HG03520 (cell line): ENCODE results near the gene CACNG7.

Experiments used
- ATAC-seq: cut with Tn5 transposase; IDR thresholded peaks from one replicate; pipeline ENCODE4 v1.9.1; 2021; ENCODE audit warnings: mild to moderate bottlenecking, moderate library complexity; ENCODE audit not compliant: unreplicated experiment

CACNG7 gene

GRCh38 chr19:53878776-53879139 is 30.3 kb upstream of the CACNG7 start:
- ATAC-seq = no peak

DNA sequence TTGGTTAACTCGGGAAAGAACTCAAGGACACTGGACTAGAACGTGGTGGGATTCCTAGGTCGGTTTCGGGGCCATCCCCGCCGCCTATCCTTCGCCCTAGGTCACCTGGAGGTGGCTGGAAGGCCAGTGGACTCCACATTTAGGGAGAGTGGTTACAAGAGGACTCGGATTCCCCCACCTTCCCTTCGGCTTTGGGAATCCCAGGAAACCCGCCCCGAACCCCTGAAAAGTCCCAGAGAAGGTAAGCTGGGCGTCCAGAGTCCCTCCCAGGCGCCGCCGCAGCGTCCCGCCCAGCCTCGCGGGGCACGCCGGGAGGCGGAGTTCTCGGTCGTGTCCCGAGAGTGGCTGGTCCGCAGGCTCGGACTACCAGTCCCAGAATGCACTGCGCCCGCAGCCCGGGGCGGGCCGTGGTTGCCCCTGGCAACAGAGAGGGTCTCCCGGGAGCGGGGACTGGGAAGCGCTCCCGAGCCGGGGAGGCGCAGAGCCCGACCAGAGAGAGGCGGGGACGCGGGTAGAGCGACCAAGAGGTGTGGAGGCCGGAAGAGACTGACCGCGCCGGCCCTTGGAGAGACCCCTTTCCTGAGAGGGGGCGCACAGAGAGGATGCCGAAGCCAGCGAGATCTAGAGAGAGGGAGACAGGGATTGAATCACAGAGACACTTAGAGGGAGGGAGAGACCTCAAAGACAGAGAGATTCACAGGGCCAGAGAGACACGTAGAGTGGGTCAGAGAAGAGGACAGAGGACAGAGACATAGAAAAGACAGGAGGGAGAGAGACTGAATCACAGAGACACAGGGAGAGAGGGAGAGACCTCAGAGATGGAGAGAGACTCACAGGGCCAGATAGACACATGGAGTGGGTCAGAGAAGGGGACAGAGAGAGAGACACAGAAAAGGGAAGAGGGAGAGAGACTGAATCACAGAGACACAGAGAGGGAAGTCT is 29.7 kb upstream of the CACNG7 start:
- peak; percentile 82 for ATAC-seq

GRCh38 chr19:53880711-53881481 is 28.2 kb upstream of the CACNG7 start:
- ATAC-seq = no peak

GRCh38 chr19:53881482-53882390 is 27.3 kb upstream of the CACNG7 start, which contains the start of gene PRKCG:
Gene PRKCG, plus strand, starts transcription at chr19:53882197. Its CDS starts 298 bp downstream, at chr19:53882495.
- ATAC-seq = no peak

DNA sequence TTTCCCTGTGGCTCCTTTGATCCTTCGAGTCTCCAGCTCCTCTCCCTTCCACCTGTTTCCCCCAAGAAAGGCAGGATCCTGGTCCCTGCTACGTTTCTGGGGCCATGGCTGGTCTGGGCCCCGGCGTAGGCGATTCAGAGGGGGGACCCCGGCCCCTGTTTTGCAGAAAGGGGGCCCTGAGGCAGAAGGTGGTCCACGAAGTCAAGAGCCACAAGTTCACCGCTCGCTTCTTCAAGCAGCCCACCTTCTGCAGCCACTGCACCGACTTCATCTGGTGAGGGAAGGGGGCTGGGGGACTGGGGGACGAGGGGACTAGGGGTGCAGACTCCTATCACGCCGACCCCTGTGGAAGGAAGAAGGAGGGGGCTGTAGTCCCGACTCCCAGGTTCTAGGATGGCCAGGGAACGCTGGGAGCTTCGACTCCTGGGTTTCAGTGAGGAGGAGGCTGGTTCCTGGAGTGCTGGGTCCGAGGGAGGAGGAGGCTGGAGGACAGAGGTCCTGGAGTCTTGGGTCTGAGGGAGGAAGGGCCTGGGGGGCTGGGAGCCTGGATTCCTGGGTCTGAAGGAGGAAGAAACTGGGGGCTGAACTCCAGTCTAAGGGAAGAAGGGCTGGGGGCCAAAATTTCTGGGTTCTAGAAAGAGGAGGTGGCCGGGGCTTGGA is 26.6 kb upstream of the CACNG7 start:
- no peak for ATAC-seq

DNA sequence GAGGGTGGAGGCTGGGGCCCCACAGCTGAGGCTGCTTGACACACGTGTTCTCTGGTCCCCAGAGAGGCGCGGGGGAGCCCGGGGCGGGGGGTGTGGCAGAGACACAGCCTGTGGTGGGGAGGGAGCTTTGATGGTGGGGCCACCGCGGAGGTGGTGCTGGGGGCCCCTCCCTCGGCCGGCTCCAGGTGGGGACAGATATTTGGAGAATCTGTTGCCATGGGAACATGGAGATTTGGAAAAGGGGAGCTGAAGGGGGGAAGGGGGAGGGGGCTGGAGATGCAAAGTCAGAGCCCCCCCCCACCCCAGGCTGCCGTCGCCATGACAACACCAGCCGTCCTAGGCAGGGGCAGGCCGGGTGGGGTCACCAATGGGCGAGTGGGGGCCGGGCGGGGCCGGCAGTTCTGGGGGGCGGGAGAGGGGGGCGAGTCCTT is 25.8 kb upstream of the CACNG7 start:
- no peak for ATAC-seq

DNA sequence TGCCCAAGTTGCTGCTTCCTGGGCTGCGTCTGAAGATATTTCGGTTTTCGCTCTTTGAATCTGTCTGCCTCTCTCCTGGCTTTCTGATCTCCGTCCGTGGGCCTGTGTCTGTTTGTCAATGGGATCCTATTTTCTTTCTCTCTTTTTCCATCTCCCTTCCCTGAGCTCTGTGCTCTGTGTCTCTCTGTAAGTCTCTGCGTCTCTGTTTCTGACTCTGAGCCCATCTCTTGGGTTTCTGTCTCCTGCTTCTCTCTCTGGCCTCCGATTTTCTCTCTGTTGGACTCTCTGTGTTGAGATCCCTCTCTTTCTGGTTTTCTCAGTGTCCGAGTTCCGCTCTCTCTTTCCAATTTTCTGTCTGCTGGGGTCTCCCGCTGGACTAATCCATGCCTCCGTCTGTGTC is 25.3 kb upstream of the CACNG7 start:
- no peak for ATAC-seq

DNA sequence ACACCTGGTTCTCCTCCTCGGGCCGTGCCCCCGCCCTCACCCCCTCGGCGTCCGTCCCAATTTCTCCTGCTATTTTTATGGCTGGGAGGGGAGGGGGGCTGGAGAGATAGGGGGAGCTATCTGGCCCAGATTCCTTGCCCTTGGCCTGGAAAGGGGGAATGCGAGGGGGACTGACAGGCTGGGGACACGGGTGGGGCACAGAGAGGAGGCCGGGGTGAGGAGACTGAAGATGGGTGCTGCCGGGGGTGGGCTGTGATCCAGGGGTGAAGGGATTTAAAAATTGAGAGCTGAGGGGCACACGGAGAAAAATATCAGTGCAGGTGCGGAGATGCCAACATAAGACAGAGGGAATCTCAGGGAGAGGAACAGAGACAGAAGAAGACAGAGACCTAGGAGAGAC is 24.8 kb upstream of the CACNG7 start:
- no peak for ATAC-seq

DNA sequence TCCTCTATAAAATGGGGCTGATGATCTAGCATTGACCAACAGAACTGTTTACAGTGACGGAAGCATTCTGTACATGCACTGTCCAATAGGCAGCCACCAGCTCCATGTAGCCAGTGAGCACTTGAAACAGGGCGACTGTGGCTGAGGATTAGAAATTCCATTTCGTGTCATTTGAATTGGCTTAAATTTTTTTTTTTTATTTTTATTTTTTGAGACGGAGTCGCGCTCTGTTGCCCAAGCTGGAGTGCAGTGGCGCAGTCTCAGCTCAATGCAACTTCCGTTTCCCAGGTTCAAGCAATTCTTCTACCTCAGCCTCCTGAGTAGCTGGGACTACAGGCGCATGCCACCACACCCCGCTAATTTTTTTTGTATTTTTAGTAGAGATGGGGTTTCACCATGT is 24.0 kb upstream of the CACNG7 start:
- ATAC-seq = no peak

- no peak for ATAC-seq
These were observed 16.6 kb upstream of the CACNG7 start for GRCh38 chr19:53892301-53892980.

GRCh38 chr19:53892981-53893325 is 16.1 kb upstream of the CACNG7 start:
- no peak for ATAC-seq

- no peak for ATAC-seq
These were observed 14.4 kb upstream of the CACNG7 start for GRCh38 chr19:53894707-53895106.

DNA sequence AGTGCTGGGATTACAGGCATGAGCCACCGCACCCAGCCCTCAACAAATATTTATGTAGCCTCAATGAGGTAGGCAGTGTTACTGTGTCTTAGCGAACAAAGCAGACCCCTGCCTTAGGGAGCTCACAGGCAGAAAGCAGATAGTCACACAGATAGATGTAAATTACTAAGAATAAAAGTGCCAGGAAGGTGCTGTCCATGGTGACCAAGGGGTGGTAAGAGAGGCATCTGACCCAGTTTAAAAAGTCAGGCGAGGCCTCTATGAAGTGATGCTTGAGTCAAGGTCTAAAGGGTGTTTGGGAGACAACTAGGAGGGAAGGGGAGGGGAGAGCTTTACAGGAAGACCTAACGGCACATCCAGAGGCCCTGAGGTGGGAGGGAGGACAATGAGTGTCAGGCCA is 12.4 kb upstream of the CACNG7 start:
- ATAC-seq = no peak

GRCh38 chr19:53897459-53897858 is 11.6 kb upstream of the CACNG7 start:
- no peak for ATAC-seq

DNA sequence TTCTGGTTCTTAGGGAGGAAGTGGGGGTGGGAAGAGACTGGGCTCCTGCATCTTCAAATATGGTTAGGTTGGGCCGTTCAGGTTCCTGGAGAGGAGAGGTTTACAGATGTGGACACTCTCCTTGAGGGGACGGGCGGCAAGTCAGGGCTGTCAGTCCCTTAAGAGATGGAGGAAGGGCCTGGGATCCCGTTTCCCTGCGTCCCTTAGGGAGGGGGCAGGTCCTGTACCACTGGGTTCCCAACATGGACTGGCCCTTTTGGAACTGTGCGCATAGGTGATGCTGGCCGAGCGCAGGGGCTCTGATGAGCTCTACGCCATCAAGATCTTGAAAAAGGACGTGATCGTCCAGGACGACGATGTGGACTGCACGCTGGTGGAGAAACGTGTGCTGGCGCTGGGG is 10.9 kb upstream of the CACNG7 start:
- ATAC-seq = no peak

GRCh38 chr19:53898636-53899341 is 10.3 kb upstream of the CACNG7 start:
- ATAC-seq = no peak

- ATAC-seq = no peak
These were observed 8.8 kb upstream of the CACNG7 start for GRCh38 chr19:53900191-53900860.

GRCh38 chr19:53903055-53903680 is 5.9 kb upstream of the CACNG7 start:
- no peak for ATAC-seq
